Loucy (cell line): ENCODE measurements around the gene RIN3.

Source experiments
- CTCF ChIP-seq: fragments of 200-600 bp; sonication (generic); conservative IDR thresholded peaks from 2 replicates; pipeline ENCODE4 v1.5.1; 2014; ENCODE audit warnings: mild to moderate bottlenecking, antibody characterized with exemption, low read length
- EZH2phosphoT487 ChIP-seq: fragments of 200-600 bp; IDR thresholded peaks from 2 replicates; pipeline ENCODE4 v1.6.1; 2018; ENCODE audit warnings: antibody characterized with exemption, mild to moderate bottlenecking, moderate library complexity, borderline replicate concordance

- TF ChIP-seq CTCF = no peak
- no peak for TF ChIP-seq EZH2phosphoT487
Measured at GRCh38 chr14:92570674-92571262, 57.2 kb downstream of the RIN3 start.
